ENCODE measurements around the gene ACRV1. TPM values are rescaled to one million over a fixed set of nuclear protein-coding genes. Genes with fewer than 3 reads are reported as not detected.

Gene ACRV1
- total and polyA plus RNA-seq, 2 donors (not counting 1 experiment from before 2014, with no cell fraction given), result not detected

DNA sequence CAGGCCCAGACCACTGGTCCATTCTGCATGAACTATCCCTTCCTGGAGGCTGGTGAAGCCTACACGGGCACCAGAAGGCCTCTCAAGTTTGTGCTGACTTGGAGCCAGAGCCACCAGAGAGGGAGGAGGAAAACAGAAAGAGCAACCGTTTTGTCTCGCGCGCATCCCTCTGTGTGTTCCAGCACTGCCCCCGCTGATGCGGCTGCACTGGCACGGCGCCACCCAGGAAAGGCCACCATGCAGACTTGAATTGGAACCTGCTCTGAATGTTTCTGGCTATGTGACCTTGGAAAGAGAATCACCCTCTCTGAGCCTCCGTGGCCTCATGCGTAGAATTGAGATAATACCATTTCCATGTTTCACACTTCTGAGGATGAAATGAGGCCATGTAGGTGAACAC, 7.4 kb upstream of the ACRV1 start:
- Histone ChIP-seq H3K4me3 (replicated peaks in 1 of 4; ENCODE audit: control extremely low read depth in 1 of 4, insufficient read depth in 1 of 4, low read depth in 3 of 4, low read length in 4 of 4) (no peak overlapping the region), H3K4me2 (ENCODE audit: extremely low read depth, insufficient read depth, low read length) (no peak overlapping the region), H3K27ac (ENCODE audit: insufficient read depth, low read length) (no peak overlapping the region), H4K20me1 (ENCODE audit: control insufficient read depth, extremely low read depth, insufficient read depth, low read length) (no peaks in the 10 kb centered on the region), H3K27me3 (ENCODE audit: control insufficient read depth, insufficient read depth, low read length) (no peaks in the 10 kb centered on the region), H3K4me1 (ENCODE audit: control insufficient read depth, extremely low read depth, insufficient read depth, low read length) (no peaks in the 10 kb centered on the region), H3K36me3 (ENCODE audit: control insufficient read depth, insufficient read depth, low read length) (no peaks in the 10 kb centered on the region), H3K9ac (ENCODE audit: insufficient read depth, low read length) (no peak overlapping the region), H2AFZ (ENCODE audit: low read length) (no peak overlapping the region), H3K9me3 (ENCODE audit: control insufficient read depth, insufficient read depth, low read depth, low read length) (no peaks in the 10 kb centered on the region), H3K79me2 (ENCODE audit: control insufficient read depth, insufficient read depth, low read length) (no peaks in the 10 kb centered on the region)
- TF ChIP-seq, protein P1, sequence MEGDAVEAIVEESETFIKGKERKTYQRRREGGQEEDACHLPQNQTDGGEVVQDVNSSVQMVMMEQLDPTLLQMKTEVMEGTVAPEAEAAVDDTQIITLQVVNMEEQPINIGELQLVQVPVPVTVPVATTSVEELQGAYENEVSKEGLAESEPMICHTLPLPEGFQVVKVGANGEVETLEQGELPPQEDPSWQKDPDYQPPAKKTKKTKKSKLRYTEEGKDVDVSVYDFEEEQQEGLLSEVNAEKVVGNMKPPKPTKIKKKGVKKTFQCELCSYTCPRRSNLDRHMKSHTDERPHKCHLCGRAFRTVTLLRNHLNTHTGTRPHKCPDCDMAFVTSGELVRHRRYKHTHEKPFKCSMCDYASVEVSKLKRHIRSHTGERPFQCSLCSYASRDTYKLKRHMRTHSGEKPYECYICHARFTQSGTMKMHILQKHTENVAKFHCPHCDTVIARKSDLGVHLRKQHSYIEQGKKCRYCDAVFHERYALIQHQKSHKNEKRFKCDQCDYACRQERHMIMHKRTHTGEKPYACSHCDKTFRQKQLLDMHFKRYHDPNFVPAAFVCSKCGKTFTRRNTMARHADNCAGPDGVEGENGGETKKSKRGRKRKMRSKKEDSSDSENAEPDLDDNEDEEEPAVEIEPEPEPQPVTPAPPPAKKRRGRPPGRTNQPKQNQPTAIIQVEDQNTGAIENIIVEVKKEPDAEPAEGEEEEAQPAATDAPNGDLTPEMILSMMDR (conservative IDR thresholded peaks at IDR 0.05 in 1 of 2, IDR thresholded peaks at IDR 0.05 in 1 of 2; ENCODE audit: low read depth in 1 of 2, low read length in 2 of 2), result no peak
- no peak for TF ChIP-seq EZH2 (IDR thresholded peaks at IDR 0.05; ENCODE audit: low read length, missing control alignments)
- DNase-seq (ENCODE audit: low read depth in 2 of 2), result no peak

DNA sequence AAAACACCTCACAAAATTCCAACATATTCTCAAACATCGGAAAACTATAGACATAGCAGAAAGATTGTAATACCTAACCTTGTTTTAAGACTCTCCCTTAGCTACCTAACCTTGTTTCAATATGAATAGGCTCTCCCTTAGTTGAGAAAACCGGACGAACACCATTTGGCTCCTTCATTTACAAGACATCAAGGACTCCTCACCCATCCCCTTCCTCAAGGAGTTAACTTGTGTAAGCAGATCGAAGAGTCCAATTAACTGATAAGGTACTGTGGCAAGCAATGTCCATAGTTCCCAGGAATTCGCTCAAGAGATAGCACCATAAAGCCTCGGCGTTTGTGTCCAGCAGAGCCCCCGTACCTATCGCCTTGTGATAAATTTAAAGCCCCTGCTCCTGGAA, 4.6 kb upstream of the ACRV1 start:
- Histone ChIP-seq H3K27me3 (ENCODE audit: control insufficient read depth, insufficient read depth, low read length) (no peaks in the 10 kb centered on the region), H3K9ac (ENCODE audit: insufficient read depth, low read length) (no peak overlapping the region)

DNA sequence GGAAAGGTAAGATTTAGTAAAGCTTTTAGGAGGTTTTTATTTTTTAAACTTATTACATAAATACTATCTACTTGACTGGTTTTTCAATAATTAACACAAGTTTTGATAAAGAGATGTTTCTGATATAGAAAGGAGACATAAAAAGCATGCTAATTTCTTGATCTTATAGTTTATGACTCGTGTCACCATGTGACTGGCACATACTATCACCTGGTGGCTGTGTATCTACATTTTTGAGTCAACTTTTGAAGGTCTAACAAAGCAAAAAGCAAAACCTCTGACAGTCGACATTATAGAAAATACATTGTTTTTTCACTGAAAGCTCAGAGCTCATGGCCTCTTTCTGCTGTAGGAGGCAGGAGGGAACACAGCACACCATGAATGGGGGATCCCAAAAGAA, 810 bp downstream of the ACRV1 start:
- H4K20me1 ChIP-seq (ENCODE audit: control insufficient read depth, extremely low read depth, insufficient read depth, low read length), result no peaks in the 10 kb centered on the region
- H2AFZ ChIP-seq (ENCODE audit: low read length), result no peak overlapping the region
- H3K36me3 ChIP-seq (ENCODE audit: control insufficient read depth, insufficient read depth, low read length), result no peaks in the 10 kb centered on the region
- no peak overlapping the region for H3K4me3 ChIP-seq (replicated peaks in 1 of 4; ENCODE audit: control extremely low read depth in 1 of 4, insufficient read depth in 1 of 4, low read depth in 3 of 4, low read length in 4 of 4)
- TF ChIP-seq, protein P1 (conservative IDR thresholded peaks at IDR 0.05 in 1 of 2, IDR thresholded peaks at IDR 0.05 in 1 of 2; ENCODE audit: low read depth in 1 of 2, low read length in 2 of 2), result no peak
- TF ChIP-seq EZH2 (IDR thresholded peaks at IDR 0.05; ENCODE audit: low read length, missing control alignments), result no peak
- H3K4me1 ChIP-seq (ENCODE audit: control insufficient read depth, extremely low read depth, insufficient read depth, low read length), result peaks cover under 1% of the 10 kb centered on the region
- no peak overlapping the region for H3K9ac ChIP-seq (ENCODE audit: insufficient read depth, low read length)
- no peaks in the 10 kb centered on the region for H3K79me2 ChIP-seq (ENCODE audit: control insufficient read depth, insufficient read depth, low read length)
- no peak for DNase-seq (ENCODE audit: low read depth in 2 of 2)
- no peak overlapping the region for H3K27ac ChIP-seq (ENCODE audit: insufficient read depth, low read length)
- no peaks in the 10 kb centered on the region for H3K27me3 ChIP-seq (ENCODE audit: control insufficient read depth, insufficient read depth, low read length)
- no peak overlapping the region for H3K4me2 ChIP-seq (ENCODE audit: extremely low read depth, insufficient read depth, low read length)
- no peaks in the 10 kb centered on the region for H3K9me3 ChIP-seq (ENCODE audit: control insufficient read depth, insufficient read depth, low read depth, low read length)

More for the DNA sequence above, 4.6 kb upstream of the ACRV1 start:
- TF ChIP-seq, protein P1 (conservative IDR thresholded peaks at IDR 0.05 in 1 of 2, IDR thresholded peaks at IDR 0.05 in 1 of 2; ENCODE audit: low read depth in 1 of 2, low read length in 2 of 2), result no peak
- TF ChIP-seq EZH2 (IDR thresholded peaks at IDR 0.05; ENCODE audit: low read length, missing control alignments), result no peak
- H3K27ac ChIP-seq (ENCODE audit: insufficient read depth, low read length), result no peak overlapping the region
- H3K4me2 ChIP-seq (ENCODE audit: extremely low read depth, insufficient read depth, low read length), result no peak overlapping the region
- H4K20me1 ChIP-seq (ENCODE audit: control insufficient read depth, extremely low read depth, insufficient read depth, low read length), result no peaks in the 10 kb centered on the region
- H3K9me3 ChIP-seq (ENCODE audit: control insufficient read depth, insufficient read depth, low read depth, low read length), result no peaks in the 10 kb centered on the region
- no peak overlapping the region for H3K4me3 ChIP-seq (replicated peaks in 1 of 4; ENCODE audit: control extremely low read depth in 1 of 4, insufficient read depth in 1 of 4, low read depth in 3 of 4, low read length in 4 of 4)
- no peaks in the 10 kb centered on the region for H3K79me2 ChIP-seq (ENCODE audit: control insufficient read depth, insufficient read depth, low read length)
- no peak for DNase-seq (ENCODE audit: low read depth in 2 of 2)
- H2AFZ ChIP-seq (ENCODE audit: low read length), result no peak overlapping the region
- H3K4me1 ChIP-seq (ENCODE audit: control insufficient read depth, extremely low read depth, insufficient read depth, low read length), result no peaks in the 10 kb centered on the region
- no peaks in the 10 kb centered on the region for H3K36me3 ChIP-seq (ENCODE audit: control insufficient read depth, insufficient read depth, low read length)
